ENCODE results near the gene SNX1. TPM values are rescaled to one million over a fixed set of nuclear protein-coding genes. Genes with fewer than 3 reads are reported as not detected.
A peak's percentile ranks its signal among the peaks of the same experiment; 100 is the strongest.

SNX1 gene
- total and polyA plus RNA-seq, 10 of the 15 experiments (the other 5 are each of a cell fraction or from before 2014, with no cell fraction given): 17.8 to 115 (median 96.3) TPM

- TF ChIP-seq E4F1 (IDR thresholded peaks at IDR 0.05; ENCODE audit: borderline replicate concordance, partially characterized antibody) (no peak), SMC3 (IDR thresholded peaks at IDR 0.05; ENCODE audit: borderline replicate concordance, low read length) (peak; percentile 74; the same call in 1 of the 2 replicates), POU2F2 (IDR thresholded peaks at IDR 0.05; ENCODE audit: borderline replicate concordance, low read depth, low read length) (peak; percentile 84; the same call in 2 of the 3 replicates), TCF3 (IDR thresholded peaks at IDR 0.05; ENCODE audit: borderline replicate concordance, insufficient read depth, low read depth, low read length) (no peak), YY1 (IDR thresholded peaks at IDR 0.05; ENCODE audit: low read depth, low read length) (peak; percentile 76), ESRRA (IDR thresholded peaks at IDR 0.05; ENCODE audit: low read length) (no peak), ZNF207 (IDR thresholded peaks at IDR 0.05; ENCODE audit: borderline replicate concordance) (peak; percentile 50; the same call in 1 of the 2 replicates), MXI1 (IDR thresholded peaks at IDR 0.05; ENCODE audit: low read depth, low read length) (0 out of 2 replicates have a peak, but pooled peaks have one; percentile 50), MYC (IDR thresholded peaks at IDR 0.05; ENCODE audit: insufficient read depth, insufficient read length, insufficient replicate concordance, low read length, severe bottlenecking) (no peak), USF1 (IDR thresholded peaks at IDR 0.05; ENCODE audit: borderline replicate concordance, extremely low read length, insufficient read depth, low read depth, low read length) (no peak), KAT2A (conservative IDR thresholded peaks at IDR 0.05; ENCODE audit: control insufficient read depth, low read depth, low read length) (no peak), GATAD2B (conservative IDR thresholded peaks at IDR 0.05; ENCODE audit: low read depth) (0 out of 2 replicates have a peak, but pooled peaks have one; percentile 29), POLR2AphosphoS5 (IDR thresholded peaks at IDR 0.05; ENCODE audit: low read length) (peak; percentile 70; the same call in 1 of the 2 replicates), ZNF622 (IDR thresholded peaks at IDR 0.05) (no peak), IRF4 (IDR thresholded peaks at IDR 0.05; ENCODE audit: low read depth, low read length) (peak; percentile 14; the same call in 1 of the 2 replicates), ASH2L (IDR thresholded peaks at IDR 0.05; ENCODE audit: borderline replicate concordance, low read depth) (no peak), STAT3 (IDR thresholded peaks at IDR 0.05; ENCODE audit: low read depth, low read length) (no peak), ETV6 (conservative IDR thresholded peaks at IDR 0.05 in 1 of 2, IDR thresholded peaks at IDR 0.05 in 1 of 2; ENCODE audit: borderline replicate concordance in 1 of 2, low read depth in 1 of 2) (no peak; a peak in 1 of 4 replicates), KDM1A (IDR thresholded peaks at IDR 0.05; ENCODE audit: borderline replicate concordance) (no peak), ZNF687 (IDR thresholded peaks at IDR 0.05) (no peak)
Observed at GRCh38 chr15:64153480-64154367, 57.9 kb downstream of the SNX1 start (continued).

All from GM12878 (cell line).